ENCODE measurements around the gene KBTBD12.

DNA sequence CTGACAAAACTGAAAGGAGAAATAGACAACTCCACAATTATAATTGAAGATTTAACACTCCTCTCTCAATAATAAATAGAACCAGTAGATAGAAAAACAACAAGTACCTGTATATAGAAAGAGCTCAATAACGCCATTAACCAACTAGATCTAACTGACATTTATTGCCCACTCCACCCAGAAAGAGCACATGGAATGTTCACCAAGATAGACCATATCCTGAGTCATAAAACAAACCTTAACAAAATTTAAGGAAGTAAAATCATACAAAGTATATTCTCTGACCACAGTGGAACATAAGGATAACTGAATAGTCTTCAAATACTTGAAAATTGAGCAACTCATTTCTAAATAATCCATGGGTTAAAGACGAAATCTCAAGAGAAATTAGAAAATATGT, 25.1 kb downstream of the KBTBD12 start:
- no peak for TF ChIP-seq CTCF (IDR thresholded peaks at IDR 0.05)
- no peak for TF ChIP-seq POLR2A (IDR thresholded peaks at IDR 0.05)

Data from heart left ventricle (tissue), 13 donors.